HFFc6 (cell line): ENCODE measurements around the gene TMEM178A. TPM values are rescaled to one million over a fixed set of nuclear protein-coding genes. Genes with fewer than 3 reads are reported as not detected.
"Not testable (repeated sequence)": the region's sequence is repeated elsewhere in the genome, so short reads cannot be mapped to it uniquely, and the experiment has no call there.

Source experiments
- DNase-seq: peaks from one replicate; pipeline ENCODE4 v3.0.0-alpha.2; 2018
- H3K27ac Mint-ChIP-seq: 2 replicates; pipeline ENCODE4 v1.8.0; 2020; ENCODE audit warnings: mild to moderate bottlenecking, mixed read lengths
- H3K27me3 Mint-ChIP-seq: 2 replicates; pipeline ENCODE4 v1.8.0; 2021; ENCODE audit warnings: mild to moderate bottlenecking, moderate library complexity, mixed read lengths; ENCODE audit not compliant: insufficient read depth
- H3K36me3 Mint-ChIP-seq: 2 replicates; pipeline ENCODE4 v1.8.0; 2021; ENCODE audit warnings: low read depth, mixed read lengths
- H3K4me1 Mint-ChIP-seq: 2 replicates; pipeline ENCODE4 v1.8.0; 2020; ENCODE audit warnings: low read depth, mixed read lengths
- H3K4me3 Mint-ChIP-seq: 2 replicates; pipeline ENCODE4 v1.8.0; 2020; ENCODE audit warnings: mild to moderate bottlenecking, moderate library complexity, mixed read lengths
- H3K9me3 Mint-ChIP-seq: 2 replicates; pipeline ENCODE4 v1.8.0; 2020; ENCODE audit warnings: mild to moderate bottlenecking, mixed read lengths
- total RNA-seq, 6 experiments: library from RNA; stranded (reverse); fragmentation: NEBNext Ultra II Directional; extraction: Animal tissue kit (Norgen Biotek cat#: 25700); gene quantifications; 2 replicates in 1 of 6; 3 replicates in 5 of 6; pipeline ENCODE4 v1.2.3, GENCODE V29; 2021
- TF ChIP-seq, protein P1 (sequence below): fragments of 200-600 bp; sonication (generic); IDR thresholded peaks from 2 replicates; pipeline ENCODE4 v1.5.0; 2021; ENCODE audit warnings: antibody characterized with exemption, mild to moderate bottlenecking

Gene TMEM178A
- total RNA-seq, 6 experiments from 2014 or later = 0.18 to 0.99 (median 0.44) TPM

DNA sequence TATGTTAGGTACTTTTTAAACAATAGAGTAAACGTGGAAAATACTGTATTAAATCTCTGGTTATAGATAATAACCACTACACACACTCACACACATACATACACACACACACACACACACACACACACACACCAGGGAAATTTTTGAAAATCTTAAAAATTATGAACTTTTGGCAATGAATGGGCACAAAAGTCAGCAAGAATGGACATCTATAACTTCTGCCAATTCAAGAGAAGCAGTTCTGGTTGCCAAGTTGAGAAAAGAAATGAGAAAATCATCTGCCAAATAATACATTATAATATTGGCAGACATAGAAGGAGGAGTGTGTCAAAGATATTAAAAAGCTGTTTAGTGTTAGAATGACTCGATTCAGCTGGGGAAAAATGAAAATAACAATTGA lies 42.9 kb upstream of the TMEM178A start:
- no peaks in the 10 kb centered on the region for H3K36me3 Mint-ChIP-seq
- H3K9me3 Mint-ChIP-seq = no peaks in the 10 kb centered on the region
- H3K4me1 Mint-ChIP-seq = peaks cover 21% of the 10 kb centered on the region
- TF ChIP-seq, protein P1, sequence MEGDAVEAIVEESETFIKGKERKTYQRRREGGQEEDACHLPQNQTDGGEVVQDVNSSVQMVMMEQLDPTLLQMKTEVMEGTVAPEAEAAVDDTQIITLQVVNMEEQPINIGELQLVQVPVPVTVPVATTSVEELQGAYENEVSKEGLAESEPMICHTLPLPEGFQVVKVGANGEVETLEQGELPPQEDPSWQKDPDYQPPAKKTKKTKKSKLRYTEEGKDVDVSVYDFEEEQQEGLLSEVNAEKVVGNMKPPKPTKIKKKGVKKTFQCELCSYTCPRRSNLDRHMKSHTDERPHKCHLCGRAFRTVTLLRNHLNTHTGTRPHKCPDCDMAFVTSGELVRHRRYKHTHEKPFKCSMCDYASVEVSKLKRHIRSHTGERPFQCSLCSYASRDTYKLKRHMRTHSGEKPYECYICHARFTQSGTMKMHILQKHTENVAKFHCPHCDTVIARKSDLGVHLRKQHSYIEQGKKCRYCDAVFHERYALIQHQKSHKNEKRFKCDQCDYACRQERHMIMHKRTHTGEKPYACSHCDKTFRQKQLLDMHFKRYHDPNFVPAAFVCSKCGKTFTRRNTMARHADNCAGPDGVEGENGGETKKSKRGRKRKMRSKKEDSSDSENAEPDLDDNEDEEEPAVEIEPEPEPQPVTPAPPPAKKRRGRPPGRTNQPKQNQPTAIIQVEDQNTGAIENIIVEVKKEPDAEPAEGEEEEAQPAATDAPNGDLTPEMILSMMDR = no peak
- no peak overlapping the region for H3K27ac Mint-ChIP-seq
- no peak for DNase-seq
- H3K27me3 Mint-ChIP-seq = no peaks in the 10 kb centered on the region
- H3K4me3 Mint-ChIP-seq = no peak overlapping the region

DNA sequence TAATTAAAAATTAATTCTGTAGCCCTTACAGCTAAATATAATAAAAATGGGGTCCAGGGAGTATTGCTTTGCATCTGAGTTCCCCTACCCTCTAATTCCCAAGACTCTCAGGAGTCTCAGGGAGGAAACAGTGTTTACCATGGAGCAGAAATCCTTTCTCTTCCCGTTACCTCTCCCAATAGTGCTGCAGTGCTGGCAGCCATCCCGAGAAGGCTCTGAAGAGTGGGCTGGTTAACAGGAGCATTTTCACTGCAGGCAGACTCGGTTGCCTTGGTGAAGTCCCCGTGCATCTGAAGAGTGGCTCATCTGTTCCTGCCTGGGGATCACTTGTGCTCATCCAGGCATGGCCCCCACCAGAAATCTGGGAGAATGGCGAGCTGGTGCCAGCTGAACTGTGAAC lies 41.8 kb upstream of the TMEM178A start:
- H3K27ac Mint-ChIP-seq = no peak overlapping the region
- TF ChIP-seq, protein P1 = no peak
- H3K9me3 Mint-ChIP-seq = no peaks in the 10 kb centered on the region
- H3K4me1 Mint-ChIP-seq = peaks cover 21% of the 10 kb centered on the region
- no peaks in the 10 kb centered on the region for H3K27me3 Mint-ChIP-seq
- H3K36me3 Mint-ChIP-seq = no peaks in the 10 kb centered on the region
- DNase-seq = no peak
- no peak overlapping the region for H3K4me3 Mint-ChIP-seq

DNA sequence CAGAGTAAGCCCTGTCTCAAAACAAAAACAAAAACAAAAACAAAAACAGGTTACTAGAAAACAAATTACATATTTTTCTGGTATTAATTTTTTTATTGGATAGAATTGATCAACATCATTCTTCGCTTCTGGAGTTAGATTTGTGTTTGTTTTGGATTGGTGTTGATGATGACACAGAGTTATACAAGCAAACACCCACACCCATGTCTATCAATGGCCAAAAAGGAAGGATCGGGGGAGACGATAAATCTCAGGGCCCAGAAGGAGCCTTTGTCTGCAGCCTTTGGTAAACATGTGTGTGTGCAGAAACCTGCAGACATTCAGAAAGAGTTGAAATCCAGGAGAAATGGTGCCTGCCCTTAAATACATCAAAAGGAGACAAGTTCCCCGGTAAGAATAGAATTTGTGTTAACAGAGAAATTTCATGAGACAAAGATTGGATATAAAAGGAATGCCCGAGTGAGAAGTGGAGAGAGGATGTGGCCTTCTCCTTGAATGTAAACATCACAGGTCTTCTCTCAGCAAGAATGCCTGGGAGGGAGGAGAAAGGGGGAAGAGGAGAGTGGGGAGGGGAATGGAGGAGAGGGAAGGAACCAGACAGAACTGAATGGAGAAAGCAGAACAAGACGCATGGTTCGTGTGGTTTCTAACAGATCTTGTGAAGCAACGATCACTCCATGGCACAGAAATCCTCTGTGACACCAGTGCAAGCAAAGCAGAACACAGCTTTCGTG lies 40.4 kb upstream of the TMEM178A start:
- Mint-ChIP-seq H3K27me3 (no peaks in the 10 kb centered on the region), H3K27ac (no peak overlapping the region), H3K4me3 (no peak overlapping the region), H3K9me3 (no peaks in the 10 kb centered on the region), H3K36me3 (no peaks in the 10 kb centered on the region), H3K4me1 (peaks cover 22% of the 10 kb centered on the region)
- no peak for DNase-seq
- TF ChIP-seq, protein P1 = no peak

DNA sequence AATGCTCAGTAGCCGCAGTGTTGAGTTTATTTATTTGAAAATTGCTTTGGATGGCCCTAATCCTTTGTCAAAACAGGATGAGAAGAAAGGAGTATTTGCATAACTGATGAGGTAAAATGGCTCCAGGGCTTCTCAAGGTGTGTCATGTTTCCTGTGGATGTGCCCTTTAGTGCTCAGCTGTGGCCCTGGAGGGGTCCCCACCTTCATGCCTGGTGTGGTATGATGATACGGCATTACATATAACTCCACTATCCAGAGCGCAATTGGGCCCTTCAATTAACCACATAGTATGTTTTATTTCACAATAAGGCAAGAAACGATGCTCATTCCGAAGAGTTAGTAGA lies 39.8 kb upstream of the TMEM178A start:
- Mint-ChIP-seq H3K36me3 (no peaks in the 10 kb centered on the region), H3K4me3 (no peak overlapping the region), H3K27me3 (no peaks in the 10 kb centered on the region), H3K27ac (no peak overlapping the region), H3K4me1 (peaks cover 22% of the 10 kb centered on the region), H3K9me3 (no peaks in the 10 kb centered on the region)
- TF ChIP-seq, protein P1 = no peak
- DNase-seq = no peak

DNA sequence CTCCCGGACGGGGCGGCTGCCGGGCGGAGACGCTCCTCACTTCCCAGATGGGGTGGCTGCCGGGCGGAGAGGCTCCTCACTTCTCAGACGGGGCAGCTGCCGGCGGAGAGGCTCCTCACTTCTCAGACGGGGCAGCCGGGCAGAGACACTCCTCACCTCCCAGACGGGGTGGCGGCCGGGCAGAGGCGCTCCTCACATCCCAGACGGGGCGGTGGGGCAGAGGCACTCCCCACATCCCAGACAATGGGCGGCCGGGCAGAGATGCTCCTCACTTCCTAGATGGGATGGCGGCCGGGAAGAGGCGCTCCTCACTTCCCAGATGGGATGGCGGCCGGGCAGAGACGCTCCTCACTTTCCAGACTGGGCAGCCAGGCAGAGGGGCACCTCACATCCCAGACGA lies 37.4 kb upstream of the TMEM178A start:
- H3K9me3 Mint-ChIP-seq, H3K27me3 Mint-ChIP-seq, H3K36me3 Mint-ChIP-seq, H3K27ac Mint-ChIP-seq, H3K4me3 Mint-ChIP-seq, DNase-seq: not testable (repeated sequence)
- H3K4me1 Mint-ChIP-seq = peaks cover 45% of the 10 kb centered on the region

DNA sequence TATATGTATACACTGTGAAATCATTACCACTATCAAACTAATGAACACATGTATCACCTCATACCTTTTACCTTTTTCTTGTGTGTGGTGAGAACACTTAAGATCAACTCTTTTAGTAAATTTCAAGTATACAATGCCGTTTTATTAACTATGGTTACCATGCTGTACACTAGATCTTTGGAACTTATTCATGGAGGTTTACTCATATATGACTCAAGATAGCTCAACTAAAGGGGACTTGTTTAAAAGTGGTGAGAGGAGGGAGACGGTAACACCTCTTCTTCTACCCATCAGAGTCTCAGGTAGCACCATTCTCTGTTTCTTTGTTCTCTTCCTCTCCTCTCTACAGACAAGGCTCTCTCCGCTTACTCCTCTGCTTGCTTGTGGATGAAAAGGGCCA lies 36.1 kb upstream of the TMEM178A start:
- Mint-ChIP-seq H3K27ac (no peak overlapping the region), H3K27me3 (no peaks in the 10 kb centered on the region), H3K4me3 (no peak overlapping the region), H3K4me1 (peaks cover 56% of the 10 kb centered on the region), H3K36me3 (no peaks in the 10 kb centered on the region), H3K9me3 (no peaks in the 10 kb centered on the region)
- DNase-seq = no peak
- TF ChIP-seq, protein P1 = no peak
